GM21515 (cell line): Measurements from ENCODE around the gene CDH4.

Experiments
- ATAC-seq: cut with Tn5 transposase; IDR thresholded peaks from one replicate; pipeline ENCODE4 v1.9.1; 2021; ENCODE audit not compliant: unreplicated experiment

CDH4 gene

DNA sequence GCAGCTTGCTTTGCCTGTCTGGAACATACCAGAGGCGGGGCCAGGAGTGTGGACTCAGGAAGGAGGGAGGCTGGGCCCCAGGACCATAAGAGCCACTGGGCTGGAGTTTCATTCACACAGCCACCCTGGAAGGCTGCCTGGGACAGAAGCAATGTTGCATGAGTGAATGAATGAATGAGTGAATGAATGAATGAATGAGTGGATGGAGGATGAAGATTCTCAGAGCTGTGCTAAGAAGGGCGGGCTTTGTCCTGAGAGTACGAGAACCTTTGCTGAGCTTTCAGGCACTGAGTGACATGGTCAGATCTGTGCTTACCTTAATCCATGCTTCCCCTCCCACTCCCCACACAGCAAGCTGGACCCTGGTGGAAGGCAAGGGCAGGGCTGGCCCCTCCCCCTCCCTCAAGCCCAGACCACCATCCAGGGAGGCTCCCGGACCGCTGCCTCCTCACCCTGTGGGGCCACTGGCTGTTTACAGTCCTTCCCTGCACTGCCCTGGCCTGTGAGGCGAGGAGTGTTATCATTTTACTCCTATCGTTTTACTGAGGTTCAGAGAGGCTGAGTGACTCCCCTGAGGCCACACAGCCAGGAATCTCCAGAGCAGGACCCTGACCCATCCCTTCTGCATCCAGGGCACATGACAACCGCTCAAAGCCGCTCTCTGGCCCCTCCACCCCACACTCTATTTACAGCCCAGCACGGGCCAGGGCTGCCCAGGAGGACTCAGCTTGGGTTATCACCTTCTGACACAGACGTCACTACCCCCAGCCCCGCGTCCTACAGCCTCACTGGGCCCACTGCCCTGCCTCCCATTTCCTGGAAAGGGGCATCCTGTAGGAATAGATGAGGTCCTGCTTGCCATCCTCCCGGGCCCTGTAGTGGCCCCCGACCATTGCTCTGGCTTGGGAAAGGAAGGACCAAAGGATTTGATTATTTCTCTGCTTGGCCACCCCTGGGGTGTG, 543.9 kb downstream of the CDH4 start:
- ATAC-seq = no peak

- no peak for ATAC-seq
Observed at GRCh38 chr20:61796738-61797137, 544.7 kb downstream of the CDH4 start.

DNA sequence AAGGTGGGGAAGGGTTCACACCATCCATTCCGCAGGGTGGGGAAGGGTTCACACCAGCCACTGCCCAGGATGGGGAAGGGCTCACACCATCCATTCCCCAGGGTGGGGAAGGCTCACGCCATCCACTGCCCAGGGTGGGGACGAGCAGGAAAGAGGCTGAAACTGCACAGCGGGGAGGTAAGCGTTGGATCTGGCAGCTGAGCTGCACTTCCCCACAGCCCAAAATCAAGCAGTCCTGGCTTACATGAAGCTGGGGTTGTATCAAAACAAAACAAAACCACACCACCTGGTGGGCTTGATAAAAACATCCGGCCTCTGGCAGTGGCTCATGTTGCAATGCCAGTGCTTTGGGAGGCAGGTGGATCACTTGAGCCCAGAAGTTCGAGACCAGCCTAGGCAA, 545.1 kb downstream of the CDH4 start:
- ATAC-seq = no peak

GRCh38 chr20:61797971-61798411, 545.9 kb downstream of the CDH4 start:
- no peak for ATAC-seq

DNA sequence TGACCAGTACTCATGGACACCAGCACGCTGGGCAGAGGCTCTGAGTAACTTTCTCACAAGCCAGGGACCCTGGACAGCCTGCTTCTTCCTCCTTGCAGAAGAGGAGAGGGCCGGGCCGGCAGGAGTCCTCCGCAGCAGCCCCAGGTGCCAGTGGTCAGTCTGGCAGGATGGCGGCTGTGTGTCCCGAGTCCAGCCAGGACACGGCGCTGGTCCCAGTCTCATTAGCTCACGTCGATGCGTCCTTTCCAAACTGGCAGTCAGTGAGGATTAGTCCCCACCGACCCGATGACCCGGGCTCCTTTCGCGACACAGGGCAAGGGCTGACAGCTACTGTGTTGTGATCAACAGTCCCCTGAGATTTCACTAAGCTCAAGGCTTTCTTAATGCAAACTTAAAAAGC, 546.6 kb downstream of the CDH4 start:
- no peak for ATAC-seq

DNA sequence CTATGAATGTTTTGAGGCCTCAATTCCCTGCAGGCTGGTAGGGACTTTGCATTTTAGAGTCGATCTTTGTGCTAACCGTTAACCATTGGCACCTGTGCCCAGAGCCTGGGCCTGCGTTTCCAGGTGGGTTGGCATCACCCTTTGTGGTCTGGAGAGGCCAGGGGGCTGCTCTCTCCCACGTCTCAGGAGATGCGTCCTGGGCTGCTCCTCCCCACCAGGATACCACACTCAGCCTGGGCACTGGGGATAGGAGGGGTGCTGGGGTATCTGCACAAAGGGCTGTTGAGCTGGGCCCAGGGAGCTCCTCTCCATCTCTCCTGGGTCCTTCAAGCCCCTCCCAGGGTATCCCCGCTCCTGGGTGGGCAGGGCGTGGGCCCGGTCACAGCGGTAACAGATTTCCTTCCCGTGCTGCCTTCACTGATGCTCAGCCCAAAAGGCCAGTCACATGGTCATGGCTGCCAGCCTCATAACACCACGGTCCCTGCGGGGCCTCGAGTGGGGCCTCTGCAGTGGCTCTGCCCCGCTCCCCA, 547.4 kb downstream of the CDH4 start:
- no peak for ATAC-seq

DNA sequence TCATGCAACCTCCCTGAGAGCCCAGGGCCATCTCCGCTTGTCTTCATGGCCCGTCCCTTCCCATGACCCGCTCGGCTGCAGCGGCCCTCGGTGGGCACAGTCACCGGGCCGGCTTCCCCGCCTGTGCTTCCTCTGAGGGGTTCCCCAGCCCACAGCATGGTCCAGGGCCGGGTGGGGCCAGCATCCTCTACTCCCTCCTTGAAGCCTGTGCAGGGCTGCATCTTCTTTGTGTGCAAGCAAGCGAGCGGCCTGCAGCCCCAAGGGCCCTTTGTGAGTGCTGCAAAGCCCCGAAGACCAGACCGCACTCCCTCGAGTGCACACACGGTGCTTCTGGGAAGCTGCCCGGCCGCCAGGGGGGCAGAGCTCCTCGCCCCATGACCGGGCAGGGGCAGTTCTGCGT, 547.9 kb downstream of the CDH4 start:
- no peak for ATAC-seq

DNA sequence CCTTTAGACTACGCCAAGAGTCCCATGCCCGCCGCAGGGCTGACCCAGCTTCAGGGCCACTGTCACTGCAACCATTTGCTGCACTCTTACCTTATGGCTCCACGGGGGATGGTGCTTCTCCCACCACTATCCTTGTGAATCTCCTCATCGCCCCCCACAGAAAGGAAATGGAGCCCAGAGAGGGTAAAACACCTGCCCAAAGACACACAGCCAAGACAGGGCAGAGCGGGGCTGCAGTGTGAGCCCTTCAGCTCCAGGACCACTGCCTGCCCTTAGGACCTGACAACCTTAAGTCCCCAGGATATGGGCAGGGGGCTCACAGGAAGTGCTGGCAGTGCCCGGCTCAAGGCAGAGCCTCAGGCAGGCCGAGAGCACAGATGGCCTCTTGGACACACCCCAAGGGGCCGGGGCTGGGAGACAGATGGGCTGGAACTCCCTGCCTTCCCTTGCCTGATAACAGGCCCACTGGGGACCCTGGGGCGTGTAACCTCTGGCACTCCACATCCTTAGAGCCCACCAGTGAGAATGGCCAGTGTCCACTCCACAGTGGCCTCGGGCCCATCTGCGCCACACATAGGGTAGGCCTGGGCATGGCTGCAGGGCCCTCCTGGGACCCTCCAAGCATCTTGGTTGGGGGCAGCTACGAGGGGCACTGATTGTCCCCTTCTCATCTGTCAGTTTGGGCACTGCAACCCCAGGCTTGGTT, 548.5 kb downstream of the CDH4 start:
- ATAC-seq = no peak

DNA sequence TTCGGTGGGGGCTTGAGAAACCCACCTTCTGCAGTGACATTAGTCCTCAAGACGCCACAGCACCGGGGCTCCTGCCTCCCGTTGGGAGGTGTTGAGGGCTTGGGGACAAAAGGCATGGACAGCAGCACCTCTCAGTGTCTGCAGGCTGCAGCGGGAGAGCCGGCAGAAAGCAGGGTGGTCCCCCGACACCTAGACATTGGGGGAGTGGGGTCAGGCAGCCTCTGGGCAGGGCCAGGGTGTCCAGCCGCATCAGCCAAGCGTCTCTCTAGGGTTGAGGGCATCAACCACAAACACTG, 549.0 kb downstream of the CDH4 start:
- no peak for ATAC-seq

DNA sequence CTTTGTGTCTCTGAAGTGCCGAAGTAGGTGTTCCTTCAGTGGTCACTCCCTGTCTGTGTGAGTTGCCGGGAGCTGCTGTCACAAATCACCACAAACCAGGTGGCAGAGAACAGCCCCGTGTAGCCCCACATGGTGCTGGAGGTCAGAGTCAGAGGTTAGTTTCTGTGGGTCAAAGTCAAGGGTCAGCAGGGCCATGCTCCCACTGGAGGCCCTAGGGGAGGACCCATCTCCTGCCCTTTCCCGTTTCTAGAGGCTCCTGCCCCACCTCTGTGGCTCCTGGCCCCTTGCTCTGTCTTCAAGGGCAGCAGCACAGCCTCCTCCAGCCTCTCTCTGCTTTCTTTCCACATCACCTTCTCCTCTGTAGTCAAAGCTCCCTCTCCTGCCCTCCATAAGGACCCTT, 549.4 kb downstream of the CDH4 start:
- no peak for ATAC-seq

DNA sequence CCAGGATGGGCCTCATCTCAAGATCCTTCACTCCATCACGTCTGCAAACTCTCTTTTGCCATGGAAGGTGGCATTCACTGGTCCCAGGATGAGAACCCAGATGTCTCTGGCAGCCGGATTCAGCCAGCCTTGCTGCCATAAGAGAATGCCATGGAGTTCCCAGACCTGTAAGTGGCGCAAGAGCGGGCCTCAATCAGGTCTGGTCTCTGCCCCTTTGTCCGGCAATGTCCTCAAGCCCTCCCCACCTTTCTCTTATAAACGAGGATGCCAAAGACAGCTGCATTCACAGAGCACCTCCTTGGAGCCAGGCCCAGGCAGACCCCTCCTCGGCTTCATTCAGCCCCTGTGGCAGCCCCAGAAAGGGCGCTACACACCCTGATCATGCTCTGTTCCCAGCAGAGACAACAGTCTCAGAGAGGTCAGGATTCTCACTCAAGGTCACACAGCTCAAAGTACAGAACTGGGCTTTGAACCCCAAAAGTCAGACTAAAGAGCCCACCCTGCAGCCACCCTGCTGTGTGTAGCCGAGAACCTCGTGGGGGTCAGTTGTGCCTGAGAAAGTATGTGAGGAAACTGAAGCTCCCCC, 549.9 kb downstream of the CDH4 start:
- ATAC-seq = no peak

GRCh38 chr20:61802721-61803311, 550.8 kb downstream of the CDH4 start:
- ATAC-seq = no peak

DNA sequence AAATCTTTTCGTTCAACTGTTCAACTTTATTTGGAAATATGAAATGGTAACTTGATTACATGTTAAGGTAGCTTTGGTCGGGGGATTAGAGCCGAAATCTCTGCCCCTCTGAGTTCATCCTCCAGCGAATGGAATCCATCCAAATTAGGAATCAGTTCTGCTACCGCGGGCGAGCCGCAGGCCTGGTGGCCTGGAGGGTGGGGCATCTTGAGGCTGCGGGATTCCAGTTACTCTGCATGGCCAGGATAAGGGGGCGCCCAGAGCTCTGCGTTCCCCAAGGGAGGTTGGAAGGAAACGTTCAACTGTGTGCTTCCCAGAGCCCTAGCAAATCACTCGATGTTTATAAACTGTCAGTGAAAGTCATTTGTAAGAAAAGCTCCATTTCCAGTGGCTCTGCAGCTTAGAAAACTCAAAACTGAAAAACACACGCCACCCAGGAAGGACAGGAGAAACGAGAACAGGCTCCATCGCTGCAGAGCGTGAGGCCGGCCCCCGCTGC, 551.4 kb downstream of the CDH4 start:
- no peak for ATAC-seq

GRCh38 chr20:61803915-61804751, 552.1 kb downstream of the CDH4 start:
- no peak for ATAC-seq

GRCh38 chr20:61804752-61805295, 552.8 kb downstream of the CDH4 start:
- no peak for ATAC-seq

DNA sequence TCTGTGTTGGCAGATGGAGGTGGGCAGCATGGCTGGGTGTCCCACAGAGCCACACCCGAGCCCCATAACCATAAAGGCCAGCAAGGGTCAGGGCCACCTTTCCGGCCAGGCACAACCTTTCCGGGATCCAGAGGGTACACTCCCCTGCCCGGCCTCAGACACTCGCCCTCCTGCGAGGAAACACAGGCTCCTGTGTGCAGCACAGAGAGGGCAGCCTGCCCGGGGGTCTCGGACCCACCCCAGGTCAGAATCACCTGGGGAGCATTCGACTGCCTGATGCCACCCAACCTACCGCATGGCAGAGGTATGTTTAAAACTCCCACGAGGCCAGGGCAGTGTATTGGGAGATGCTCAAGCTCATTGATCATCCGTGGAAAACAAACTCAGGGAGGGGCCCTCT, 553.3 kb downstream of the CDH4 start:
- ATAC-seq = no peak

GRCh38 chr20:61805781-61806180, 553.7 kb downstream of the CDH4 start:
- no peak for ATAC-seq

GRCh38 chr20:61806314-61806713, 554.3 kb downstream of the CDH4 start:
- ATAC-seq = no peak

- no peak for ATAC-seq
Observed at GRCh38 chr20:61806995-61807394, 554.9 kb downstream of the CDH4 start.
